Activated T-helper 1 cell treated with anti-CD3 and anti-CD28 coated beads, Interleukin-12 subunit alpha, Interleukin-12 subunit beta, Interleukin-2, Interleukin-4 antibody, amounts not matched to agents 30 ng/mL and 10 ng/mL and 1 ng/mL, durations not matched to agents 14 hours and 24 hours and 36 hours (primary cell): ENCODE results near the gene METTL5. TPM values are rescaled to one million over a fixed set of nuclear protein-coding genes. Genes with fewer than 3 reads are reported as not detected.
A peak's percentile ranks its signal among the peaks of the same experiment; 100 is the strongest.

Experiments used
- DNase-seq: peaks from one replicate; pipeline ENCODE4 v3.0.0; 2021; ENCODE audit warnings: low spot score
- H3K27ac Mint-ChIP-seq: one replicate; pipeline ENCODE4 v1.8.0; 2021; ENCODE audit warnings: mild to moderate bottlenecking, mixed read lengths
- H3K27me3 Mint-ChIP-seq: one replicate; pipeline ENCODE4 v1.8.0; 2022; ENCODE audit warnings: mild to moderate bottlenecking, moderate library complexity, mixed read lengths; ENCODE audit not compliant: insufficient read depth
- H3K36me3 Mint-ChIP-seq: one replicate; pipeline ENCODE4 v1.8.0; 2021; ENCODE audit warnings: low read depth, mixed read lengths
- H3K4me1 Mint-ChIP-seq: one replicate; pipeline ENCODE4 v1.8.0; 2021; ENCODE audit warnings: low read depth, mixed read lengths
- H3K4me3 Mint-ChIP-seq: one replicate; pipeline ENCODE4 v1.8.0; 2021; ENCODE audit warnings: mild to moderate bottlenecking, moderate library complexity, mixed read lengths
- H3K9me3 Mint-ChIP-seq: one replicate; pipeline ENCODE4 v1.8.0; 2021; ENCODE audit warnings: mixed read lengths
- intact Hi-C: fragments of 100-400 bp; cut with micrococcal nuclease; formaldehyde crosslinking; loops from one replicate; pipeline ENCODE4 v1.15.1; 2024
- total RNA-seq: library from RNA; stranded (reverse); gene quantifications from 2 replicates; pipeline ENCODE4 v1.2.3, GENCODE V29; 2022

The METTL5 gene
- total RNA-seq, 1 donor from 2014 or later, result 92.1 TPM

GRCh38 chr2:169797601-169798000, 27.1 kb downstream of the METTL5 start:
- Mint-ChIP-seq H3K4me3 (peak overlapping the region; percentile 48), H3K27ac (no peak overlapping the region), H3K36me3 (peaks cover 10% of the 10 kb centered on the region), H3K4me1 (peaks cover 28% of the 10 kb centered on the region), H3K9me3 (no peaks in the 10 kb centered on the region), H3K27me3 (peaks cover 10% of the 10 kb centered on the region)
- intact Hi-C loops, result loop anchor here (5.0 to 10.0 kb wide), 2 partner anchors 433 to 1890 kb away; partner anchors contain the start of genes DYNC1I2 and LRP2
- DNase-seq, result no peak

- H3K9me3 Mint-ChIP-seq, result no peaks in the 10 kb centered on the region
- intact Hi-C loops, result loop anchor here (5.0 to 10.0 kb wide), 2 partner anchors 432 to 1891 kb away; partner anchors contain the start of genes DYNC1I2 and LRP2
Measured at GRCh38 chr2:169796441-169796840, 28.3 kb downstream of the METTL5 start.

GRCh38 chr2:169795181-169795580, 29.5 kb downstream of the METTL5 start:
- no peak overlapping the region for H3K27ac Mint-ChIP-seq
- H3K4me3 Mint-ChIP-seq, result no peak overlapping the region
- no peaks in the 10 kb centered on the region for H3K36me3 Mint-ChIP-seq
- no peak for DNase-seq
- peaks cover 10% of the 10 kb centered on the region for H3K27me3 Mint-ChIP-seq
- no peaks in the 10 kb centered on the region for H3K9me3 Mint-ChIP-seq
- intact Hi-C loops, result loop anchor here (5.0 to 10.0 kb wide), 2 partner anchors 430 to 1892 kb away; partner anchors contain the start of genes DYNC1I2 and LRP2
- H3K4me1 Mint-ChIP-seq, result peaks cover 14% of the 10 kb centered on the region

More at GRCh38 chr2:169796441-169796840, 28.3 kb downstream of the METTL5 start:
- Mint-ChIP-seq H3K4me1 (peaks cover 19% of the 10 kb centered on the region), H3K27ac (no peak overlapping the region), H3K36me3 (peaks cover 2% of the 10 kb centered on the region), H3K4me3 (no peak overlapping the region), H3K27me3 (peaks cover 10% of the 10 kb centered on the region)
- DNase-seq, result no peak

GRCh38 chr2:169790581-169790980, 34.1 kb downstream of the METTL5 start:
- Mint-ChIP-seq H3K9me3 (no peaks in the 10 kb centered on the region), H3K36me3 (no peaks in the 10 kb centered on the region), H3K27ac (no peak overlapping the region), H3K4me1 (peaks cover 10% of the 10 kb centered on the region), H3K4me3 (no peak overlapping the region), H3K27me3 (peaks cover 28% of the 10 kb centered on the region)
- intact Hi-C loops, result loop anchor here (1.0 to 10.0 kb wide), 2 partner anchors 262 to 426 kb away; partner anchors contain the start of gene LRP2
- no peak for DNase-seq

- H3K9me3 Mint-ChIP-seq, result no peaks in the 10 kb centered on the region
- no peak overlapping the region for H3K4me3 Mint-ChIP-seq
- H3K27me3 Mint-ChIP-seq, result peaks cover 4% of the 10 kb centered on the region
- H3K27ac Mint-ChIP-seq, result no peak overlapping the region
- no peak for DNase-seq
- H3K36me3 Mint-ChIP-seq, result no peaks in the 10 kb centered on the region
- intact Hi-C loops, result no loop called here
- H3K4me1 Mint-ChIP-seq, result no peaks in the 10 kb centered on the region
Measured at GRCh38 chr2:169782513-169782912, 42.2 kb downstream of the METTL5 start.

GRCh38 chr2:169781249-169782013, 43.3 kb downstream of the METTL5 start:
- Mint-ChIP-seq H3K9me3 (no peaks in the 10 kb centered on the region), H3K4me1 (no peaks in the 10 kb centered on the region), H3K27ac (no peak overlapping the region), H3K4me3 (no peak overlapping the region), H3K36me3 (no peaks in the 10 kb centered on the region), H3K27me3 (peaks cover 3% of the 10 kb centered on the region)
- no peak for DNase-seq
- intact Hi-C loops, result no loop called here

GRCh38 chr2:169778446-169778845, 46.3 kb downstream of the METTL5 start:
- peaks cover 3% of the 10 kb centered on the region for H3K27me3 Mint-ChIP-seq
- DNase-seq, result no peak
- intact Hi-C loops, result no loop called here
- no peaks in the 10 kb centered on the region for H3K36me3 Mint-ChIP-seq
- no peak overlapping the region for H3K4me3 Mint-ChIP-seq
- H3K9me3 Mint-ChIP-seq, result no peaks in the 10 kb centered on the region
- no peak overlapping the region for H3K27ac Mint-ChIP-seq
- no peaks in the 10 kb centered on the region for H3K4me1 Mint-ChIP-seq

- no peaks in the 10 kb centered on the region for H3K9me3 Mint-ChIP-seq
- no peak overlapping the region for H3K27ac Mint-ChIP-seq
- H3K4me3 Mint-ChIP-seq, result no peak overlapping the region
- H3K27me3 Mint-ChIP-seq, result peaks cover under 1% of the 10 kb centered on the region
- H3K4me1 Mint-ChIP-seq, result no peaks in the 10 kb centered on the region
- intact Hi-C loops, result no loop called here
- H3K36me3 Mint-ChIP-seq, result no peaks in the 10 kb centered on the region
- no peak for DNase-seq
Measured at GRCh38 chr2:169776252-169776761, 48.4 kb downstream of the METTL5 start.

- H3K27me3 Mint-ChIP-seq, result peaks cover 2% of the 10 kb centered on the region
Measured at GRCh38 chr2:169775765-169776164, 48.9 kb downstream of the METTL5 start.

GRCh38 chr2:169775354-169775753, 49.4 kb downstream of the METTL5 start:
- Mint-ChIP-seq H3K27me3 (peaks cover 2% of the 10 kb centered on the region), H3K36me3 (no peaks in the 10 kb centered on the region), H3K27ac (no peak overlapping the region), H3K4me1 (no peaks in the 10 kb centered on the region), H3K4me3 (no peak overlapping the region), H3K9me3 (no peaks in the 10 kb centered on the region)
- intact Hi-C loops, result no loop called here
- no peak for DNase-seq

More at GRCh38 chr2:169775765-169776164, 48.9 kb downstream of the METTL5 start:
- no peaks in the 10 kb centered on the region for H3K9me3 Mint-ChIP-seq
- H3K4me3 Mint-ChIP-seq, result no peak overlapping the region
- intact Hi-C loops, result no loop called here
- H3K4me1 Mint-ChIP-seq, result no peaks in the 10 kb centered on the region
- no peaks in the 10 kb centered on the region for H3K36me3 Mint-ChIP-seq
- DNase-seq, result no peak
- no peak overlapping the region for H3K27ac Mint-ChIP-seq

GRCh38 chr2:169772651-169773050, 52.1 kb downstream of the METTL5 start:
- H3K27me3 Mint-ChIP-seq, result peaks cover 9% of the 10 kb centered on the region

GRCh38 chr2:169771612-169772011, 53.1 kb downstream of the METTL5 start:
- no peak overlapping the region for H3K4me3 Mint-ChIP-seq
- H3K9me3 Mint-ChIP-seq, result no peaks in the 10 kb centered on the region
- H3K4me1 Mint-ChIP-seq, result peaks cover 11% of the 10 kb centered on the region
- no peak for DNase-seq
- intact Hi-C loops, result no loop called here
- H3K27me3 Mint-ChIP-seq, result peaks cover 11% of the 10 kb centered on the region
- no peaks in the 10 kb centered on the region for H3K36me3 Mint-ChIP-seq
- H3K27ac Mint-ChIP-seq, result no peak overlapping the region

More at GRCh38 chr2:169772651-169773050, 52.1 kb downstream of the METTL5 start:
- H3K4me1 Mint-ChIP-seq, result peaks cover 3% of the 10 kb centered on the region
- H3K9me3 Mint-ChIP-seq, result no peaks in the 10 kb centered on the region
- no peaks in the 10 kb centered on the region for H3K36me3 Mint-ChIP-seq
- H3K27ac Mint-ChIP-seq, result no peak overlapping the region
- H3K4me3 Mint-ChIP-seq, result no peak overlapping the region
- intact Hi-C loops, result no loop called here
- DNase-seq, result no peak

- H3K4me3 Mint-ChIP-seq, result no peak overlapping the region
- peaks cover 11% of the 10 kb centered on the region for H3K4me1 Mint-ChIP-seq
- DNase-seq, result no peak
- H3K36me3 Mint-ChIP-seq, result no peaks in the 10 kb centered on the region
- peaks cover 11% of the 10 kb centered on the region for H3K27me3 Mint-ChIP-seq
- H3K9me3 Mint-ChIP-seq, result no peaks in the 10 kb centered on the region
- intact Hi-C loops, result no loop called here
- no peak overlapping the region for H3K27ac Mint-ChIP-seq
Measured at GRCh38 chr2:169771021-169771420, 53.7 kb downstream of the METTL5 start.
